Cardiac septum (tissue), 1 donor: ENCODE data around the gene DDX23. TPM values are rescaled to one million over a fixed set of nuclear protein-coding genes. Genes with fewer than 3 reads are reported as not detected.
"Not testable (repeated sequence)": the region's sequence is repeated elsewhere in the genome, so short reads cannot be mapped to it uniquely, and the experiment has no call there.

ENCODE experiments used
- DNase-seq: peaks from one replicate; pipeline ENCODE4 v3.0.0-alpha.2; 2020; ENCODE audit warnings: low spot score
- intact Hi-C: fragments of 100-400 bp; cut with DNase I; formaldehyde crosslinking; loops from one replicate; pipeline ENCODE4 v1.14.0; 2022
- long read RNA-seq: library from polyadenylated mRNA; unstranded; transcript quantifications from one replicate; pipeline ENCODE4 v2.0.0, GENCODE V29; 2021
- total RNA-seq: library from RNA; stranded (reverse); fragmentation: NEBNext Ultra II Directional; extraction: Animal tissue kit (Norgen Biotek cat#: 25700); gene quantifications from one replicate; pipeline ENCODE4 v1.2.1, GENCODE V29; 2021
- donor health status: DM: no; HTN: no; CAD: no.

Gene DDX23
- 33.3 TPM for total RNA-seq
- long read RNA-seq, partial matches to known transcripts, result 11 of 16 reads
- long read RNA-seq, other reads (novel, unspliced or antisense), result 1 of 16 reads

GRCh38 chr12:48851883-48852733, at the start of gene DDX23:
Gene DDX23, minus strand, starts transcription at chr12:48852163. Its CDS starts 6,381 bp downstream, at chr12:48845782.
- intact Hi-C loops, result loop anchor here (1.0 to 5.0 kb wide), 3 partner anchors 38 to 145 kb away; partner anchors contain the start of gene DDN
- DNase-seq, result peak; percentile 97

GRCh38 chr12:48901278-48901677, 49.3 kb upstream of the DDX23 start:
- intact Hi-C loops, result no loop called here

GRCh38 chr12:48899651-48900050, 47.7 kb upstream of the DDX23 start:
- intact Hi-C loops, result no loop called here

More at GRCh38 chr12:48901278-48901677, 49.3 kb upstream of the DDX23 start:
- DNase-seq, result no peak

GRCh38 chr12:48894271-48894670, 42.3 kb upstream of the DDX23 start:
- DNase-seq, result no peak
- intact Hi-C loops, result no loop called here

More at GRCh38 chr12:48899651-48900050, 47.7 kb upstream of the DDX23 start:
- DNase-seq, result no peak

GRCh38 chr12:48890657-48891418, 38.9 kb upstream of the DDX23 start:
- intact Hi-C loops, result loop anchor here (1.0 kb wide), 1 partner anchor 39 kb away; the partner anchor contains the start of gene DDX23

GRCh38 chr12:48889679-48890078, 37.7 kb upstream of the DDX23 start:
- DNase-seq, result no peak
- intact Hi-C loops, result loop anchor here (1.0 kb wide), 1 partner anchor 37 kb away; the partner anchor contains the start of gene DDX23

More at GRCh38 chr12:48890657-48891418, 38.9 kb upstream of the DDX23 start:
- DNase-seq, result peak; percentile 85

GRCh38 chr12:48883305-48884161, 31.6 kb upstream of the DDX23 start:
- intact Hi-C loops, result no loop called here
- no peak for DNase-seq

- no peak for DNase-seq
- intact Hi-C loops, result no loop called here
Observed at GRCh38 chr12:48882972-48883304, 31.0 kb upstream of the DDX23 start.

- intact Hi-C loops, result no loop called here
- DNase-seq, result peak; percentile 78
Observed at GRCh38 chr12:48882315-48882687, 30.3 kb upstream of the DDX23 start.

GRCh38 chr12:48881686-48882314, 29.8 kb upstream of the DDX23 start:
- intact Hi-C loops, result no loop called here
- DNase-seq, result no peak

GRCh38 chr12:48880647-48881046, 28.7 kb upstream of the DDX23 start:
- intact Hi-C loops, result no loop called here
- DNase-seq, result no peak

GRCh38 chr12:48878548-48878947, 26.6 kb upstream of the DDX23 start:
- DNase-seq, result no peak
- intact Hi-C loops, result no loop called here

GRCh38 chr12:48875944-48876515, 24.1 kb upstream of the DDX23 start:
- intact Hi-C loops, result no loop called here
- no peak for DNase-seq

GRCh38 chr12:48873534-48873933, 21.6 kb upstream of the DDX23 start:
- intact Hi-C loops, DNase-seq: not testable (repeated sequence)

- no peak for DNase-seq
- intact Hi-C loops, result no loop called here
Observed at GRCh38 chr12:48873096-48873495, 21.1 kb upstream of the DDX23 start.

GRCh38 chr12:48869191-48869590, 17.2 kb upstream of the DDX23 start:
- intact Hi-C loops, result no loop called here
- no peak for DNase-seq

- intact Hi-C loops, result no loop called here
- DNase-seq, result no peak
Observed at GRCh38 chr12:48868451-48868850, 16.5 kb upstream of the DDX23 start.

GRCh38 chr12:48866052-48866711, 14.2 kb upstream of the DDX23 start:
- no peak for DNase-seq
- intact Hi-C loops, result no loop called here
